Activated CD8-positive, alpha-beta memory T cell treated with anti-CD3 and anti-CD28 coated beads for 24 hours (primary cell): Measurements from ENCODE around the gene PSMD12.
"Not testable (repeated sequence)": the region's sequence is repeated elsewhere in the genome, so short reads cannot be mapped to it uniquely, and the experiment has no call there.

Experiments used
- DNase-seq: peaks from one replicate; pipeline ENCODE4 v3.0.0-alpha.2; 2020

The PSMD12 gene

GRCh38 chr17:67305446-67306235 is 60.7 kb downstream of the PSMD12 start:
- not testable (repeated sequence) for DNase-seq

GRCh38 chr17:67297454-67297960 is 68.9 kb downstream of the PSMD12 start:
- DNase-seq, result no peak

GRCh38 chr17:67294451-67295199 is 71.8 kb downstream of the PSMD12 start:
- no peak for DNase-seq

GRCh38 chr17:67293251-67294203 is 72.8 kb downstream of the PSMD12 start:
- DNase-seq, result peak; percentile 77

- DNase-seq, result no peak
Measured at GRCh38 chr17:67290711-67291291, 75.6 kb downstream of the PSMD12 start.

- no peak for DNase-seq
Measured at GRCh38 chr17:67290244-67290643, 76.1 kb downstream of the PSMD12 start.

GRCh38 chr17:67289181-67289876 is 77.0 kb downstream of the PSMD12 start:
- DNase-seq, result no peak
